H1 (cell line): Measurements from ENCODE around the gene CREBBP. TPM values are rescaled to one million over a fixed set of nuclear protein-coding genes. Genes with fewer than 3 reads are reported as not detected.

Source experiments
- CTCF ChIA-PET: fragments of 300-600 bp; sonication (Branson Sonifier 250); formaldehyde crosslinking; loops from one replicate; lab custom pipeline; 2021; ENCODE audit not compliant: partially characterized antibody; lab: Charles Lee
- POLR2A ChIA-PET: fragments of 300-600 bp; sonication (Branson Sonifier 250); formaldehyde crosslinking; loops from one replicate; lab custom pipeline; 2021; ENCODE audit warnings: inconsistent platforms; ENCODE audit not compliant: partially characterized antibody; lab: Charles Lee
- DNase-seq, 2 experiments: peaks; one replicate each; pipeline versions ENCODE4 v3.0.0 to v3.0.0-alpha.2; 2010 to 2022; ENCODE audit warnings: low spot score in 2 of 2, low read depth in 1 of 2, mixed read lengths in 1 of 2
- FAIRE-seq: peaks from 2 replicates; lab custom pipeline; 2011; peaks lifted over from hg19 to GRCh38; lab: Jason Lieb, UNC
- H2AFZ ChIP-seq: 2 replicates; pipeline ENCODE4 v1.8.1; 2012; ENCODE audit warnings: low read length, inconsistent platforms
- H2AK5ac ChIP-seq: 2 replicates; pipeline ENCODE4 v1.6.1; 2013; ENCODE audit warnings: low read depth, low read length
- H2BK120ac ChIP-seq: replicated peaks from 2 replicates; pipeline ENCODE3; 2013; ENCODE audit warnings: low read depth, low read length, inconsistent platforms
- H2BK12ac ChIP-seq: 2 replicates; pipeline ENCODE4 v1.6.1; 2013; ENCODE audit warnings: low read depth, low read length
- H2BK15ac ChIP-seq: 2 replicates; pipeline ENCODE4 v1.6.1; 2013; ENCODE audit warnings: low read length
- H2BK20ac ChIP-seq: 2 replicates; pipeline ENCODE4 v1.6.1; 2013; ENCODE audit warnings: low read length
- H2BK5ac ChIP-seq: 2 replicates; pipeline ENCODE4 v1.6.1; 2013; ENCODE audit warnings: low read depth, low read length
- H3K14ac ChIP-seq: 2 replicates; pipeline ENCODE4 v1.6.1; 2013; ENCODE audit warnings: inconsistent platforms; ENCODE audit not compliant: insufficient read length
- H3K18ac ChIP-seq: 2 replicates; pipeline ENCODE4 v1.6.1; 2013; ENCODE audit warnings: low read length; ENCODE audit errors: extremely low read depth
- H3K23ac ChIP-seq: 2 replicates; pipeline ENCODE4 v1.6.1; 2013; ENCODE audit warnings: inconsistent platforms; ENCODE audit not compliant: insufficient read length
- H3K23me2 ChIP-seq: 2 replicates; pipeline ENCODE4 v1.6.1; 2013; ENCODE audit warnings: low read depth, low read length
- H3K27ac ChIP-seq: 2 replicates; pipeline ENCODE4 v1.6.1; 2011; ENCODE audit warnings: low read depth, low read length, inconsistent platforms
- H3K27me3 ChIP-seq, 4 experiments: replicated peaks in 1 of 4; 1 replicate in 1 of 4; 2 replicates in 3 of 4; pipeline versions ENCODE4 v1.6.1 to v1.8.1; 2011 to 2013; ENCODE audit warnings: low read length in 3 of 4, mild to moderate bottlenecking in 3 of 4, inconsistent platforms in 2 of 4, mixed read lengths in 2 of 4, moderate library complexity in 1 of 4; ENCODE audit not compliant: control insufficient read depth in 3 of 4, insufficient read depth in 3 of 4; ENCODE audit errors: extremely low read depth in 1 of 4
- H3K36me3 ChIP-seq, 4 experiments: 2 replicates each; pipeline versions ENCODE4 v1.6.1 to v1.8.1; 2011 to 2013; ENCODE audit warnings: mild to moderate bottlenecking in 4 of 4, low read length in 3 of 4, moderate library complexity in 2 of 4, control low read depth in 1 of 4, inconsistent platforms in 1 of 4; ENCODE audit not compliant: insufficient read depth in 4 of 4, control insufficient read depth in 2 of 4
- H3K4ac ChIP-seq: replicated peaks from 2 replicates; pipeline ENCODE3; 2013; ENCODE audit warnings: low read length, low read depth, mixed read lengths, inconsistent platforms; ENCODE audit not compliant: insufficient read length
- H3K4me1 ChIP-seq, 4 experiments: replicated peaks in 1 of 4; 1 replicate in 1 of 4; 2 replicates in 3 of 4; pipeline versions ENCODE4 v1.6.1 to v1.8.1; 2011 to 2013; ENCODE audit warnings: low read length in 3 of 4, inconsistent platforms in 2 of 4, mixed read lengths in 1 of 4; ENCODE audit not compliant: insufficient read depth in 4 of 4, control insufficient read depth in 3 of 4
- H3K4me2 ChIP-seq, 2 experiments: 2 replicates each; pipeline versions ENCODE4 v1.6.1 to v1.8.1; 2011 to 2013; ENCODE audit warnings: low read depth in 2 of 2, low read length in 2 of 2, control low read depth in 1 of 2, inconsistent platforms in 1 of 2, mild to moderate bottlenecking in 1 of 2; ENCODE audit not compliant: insufficient read depth in 1 of 2
- H3K4me3 ChIP-seq, 4 experiments: fragments of 200-600, 300-600 bp in 1 of 4; sonication (generic), shearing (Covaris generic), sonication (Bioruptor Twin) in 1 of 4; 2 replicates each; pipeline versions ENCODE4 v1.5.1 to v1.8.1; 2011 to 2016; ENCODE audit warnings: low read length in 4 of 4, low read depth in 3 of 4, control low read depth in 2 of 4, inconsistent platforms in 2 of 4, mild to moderate bottlenecking in 2 of 4, mixed read lengths in 1 of 4, moderate library complexity in 1 of 4; ENCODE audit not compliant: insufficient read depth in 2 of 4; ENCODE audit errors: extremely low read depth in 1 of 4
- H3K56ac ChIP-seq: replicated peaks from 2 replicates; pipeline ENCODE3; 2013; ENCODE audit warnings: low read depth, mild to moderate bottlenecking, mixed read lengths, low read length, inconsistent platforms; ENCODE audit not compliant: insufficient read length
- H3K79me1 ChIP-seq: 2 replicates; pipeline ENCODE4 v1.6.1; 2013; ENCODE audit warnings: low read depth, low read length, control low read depth
- H3K79me2 ChIP-seq, 2 experiments: 2 replicates each; pipeline versions ENCODE4 v1.6.1 to v1.8.1; 2012 to 2013; ENCODE audit warnings: low read length in 2 of 2, mild to moderate bottlenecking in 2 of 2, inconsistent platforms in 1 of 2; ENCODE audit not compliant: insufficient read depth in 2 of 2, control insufficient read depth in 1 of 2
- H3K9ac ChIP-seq, 4 experiments: replicated peaks in 1 of 4; 1 replicate in 1 of 4; 2 replicates in 3 of 4; pipeline versions ENCODE4 v1.6.1 to v1.8.1; 2011 to 2013; ENCODE audit warnings: low read depth in 3 of 4, low read length in 3 of 4, control low read depth in 2 of 4, mild to moderate bottlenecking in 2 of 4, moderate library complexity in 2 of 4, inconsistent platforms in 1 of 4; ENCODE audit errors: extremely low read depth in 1 of 4
- H3K9me3 ChIP-seq, 2 experiments: 2 replicates each; pipeline versions ENCODE4 v1.6.1 to v1.8.1; 2012 to 2013; ENCODE audit warnings: mild to moderate bottlenecking in 2 of 2, moderate library complexity in 2 of 2, control low read depth in 1 of 2, inconsistent platforms in 1 of 2, low read depth in 1 of 2, low read length in 1 of 2, mixed read lengths in 1 of 2; ENCODE audit not compliant: insufficient read depth in 2 of 2
- H4K20me1 ChIP-seq, 2 experiments: replicated peaks in 1 of 2; 2 replicates each; pipeline versions ENCODE3 to v1.8.1; 2011 to 2013; ENCODE audit warnings: inconsistent platforms in 2 of 2, low read length in 2 of 2, mild to moderate bottlenecking in 1 of 2; ENCODE audit not compliant: insufficient read depth in 2 of 2, control insufficient read depth in 1 of 2
- H4K5ac ChIP-seq: 2 replicates; pipeline ENCODE4 v1.6.1; 2013; ENCODE audit warnings: low read length, low read depth, mixed read lengths, inconsistent platforms; ENCODE audit not compliant: insufficient read length
- H4K8ac ChIP-seq: 2 replicates; pipeline ENCODE4 v1.8.0; 2013; ENCODE audit warnings: mild to moderate bottlenecking, moderate library complexity, low read length, inconsistent platforms; ENCODE audit not compliant: insufficient read depth; ENCODE audit errors: extremely low read depth
- H4K91ac ChIP-seq: replicated peaks from 2 replicates; pipeline ENCODE3; 2013; ENCODE audit warnings: low read length, mixed read lengths, inconsistent platforms; ENCODE audit not compliant: insufficient read length
- BRCA1 ChIP-seq: IDR thresholded peaks from 2 replicates; pipeline ENCODE4 v1.6.1; 2012; ENCODE audit warnings: low read depth, low read length, improper control_type of control experiment
- CEBPB ChIP-seq: IDR thresholded peaks from 2 replicates; pipeline ENCODE4 v1.6.1; 2012; ENCODE audit warnings: low read depth, low read length
- CHD1 ChIP-seq: IDR thresholded peaks from 2 replicates; pipeline ENCODE4 v1.6.1; 2012; ENCODE audit warnings: low read depth, low read length, improper control_type of control experiment
- MAFK ChIP-seq: IDR thresholded peaks from 2 replicates; pipeline ENCODE4 v1.6.1; 2012; ENCODE audit warnings: low read depth, mild to moderate bottlenecking, improper control_type of control experiment, low read length
- SP1 ChIP-seq: IDR thresholded peaks from 2 replicates; pipeline ENCODE4 v1.6.1; 2011; ENCODE audit warnings: low read depth, low read length
- WGBS, 2 experiments: shearing (Covaris generic) in 1 of 2; methylation state at CpG; one replicate each; pipeline versions ENCODE4 v1.1.6 to v1.1.7; 2013 to 2015; ENCODE audit warnings: low lambda C conversion rate in 2 of 2, mixed read lengths in 2 of 2, inconsistent platforms in 1 of 2, low coverage in 1 of 2, missing lambda C conversion rate in 1 of 2; ENCODE audit not compliant: insufficient replicate concordance in 2 of 2, insufficient coverage in 1 of 2, insufficient read length in 1 of 2; ENCODE audit errors: extremely low coverage in 1 of 2, missing lambda C conversion rate in 1 of 2; 5-methylcytosine and 5-hydroxymethylcytosine counted together
- polyA plus RNA-seq, 7 experiments: library from polyadenylated mRNA; depleted of rRNA in 3 of 7; stranded (reverse) in 5 of 7; unstranded in 2 of 7; fragments of >200 nt in 5 of 7; fragments of 200-250 nt in 2 of 7; gene quantifications; 1 replicate in 5 of 7; 2 replicates in 1 of 7; 4 replicates in 1 of 7; pipeline versions ENCODE4 v1.2.1 to v1.2.3, GENCODE V29; 2011 to 2013; ENCODE audit warnings: missing spikeins in 2 of 7, mixed read lengths in 2 of 7
- total RNA-seq: library from RNA; stranded (reverse); fragmentation: NEBNext Ultra II Directional; extraction: Animal tissue kit (Norgen Biotek cat#: 25700); gene quantifications from 2 replicates; pipeline ENCODE4 v1.2.1, GENCODE V29; 2021

CREBBP gene
- total and polyA plus RNA-seq, 2 of the 8 experiments (the other 6 are each of a cell fraction or from before 2014, with no cell fraction given): 10.0 to 60.1 TPM

DNA sequence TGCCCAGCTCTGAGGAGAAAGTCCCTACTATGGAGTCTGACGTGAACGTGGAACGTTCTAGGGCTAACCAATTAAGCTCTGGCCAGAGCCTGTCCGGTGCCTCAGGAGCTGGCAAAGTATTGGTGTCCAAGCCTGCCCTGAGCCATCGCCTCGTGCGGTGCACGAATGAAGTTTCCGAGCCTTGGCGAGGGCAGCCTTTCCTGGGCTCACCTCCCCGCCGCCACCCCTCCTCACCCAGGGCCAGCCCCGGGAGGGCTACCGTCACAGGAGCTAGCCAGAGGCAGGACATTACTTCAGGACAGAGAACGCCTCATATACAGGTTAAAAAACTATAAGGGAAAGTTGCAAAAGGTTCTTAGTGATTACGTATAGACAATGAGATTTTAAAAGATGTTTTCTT is 139.6 kb downstream of the CREBBP start:
- H2BK120ac ChIP-seq: no peak overlapping the region
- H4K5ac ChIP-seq: no peak overlapping the region
- no peak overlapping the region for H2BK20ac ChIP-seq
- H3K79me1 ChIP-seq: no peaks in the 10 kb centered on the region
- H3K27me3 ChIP-seq: no peaks in the 10 kb centered on the region
- no peak overlapping the region for H3K4me2 ChIP-seq
- peaks cover 19 to 65% (median 49%) of the 10 kb centered on the region in 4 experiments for H3K36me3 ChIP-seq
- H4K91ac ChIP-seq: no peak overlapping the region
- H2BK12ac ChIP-seq: no peak overlapping the region
- no peak overlapping the region for H3K56ac ChIP-seq
- FAIRE-seq (no peak), DNase-seq (no peak)
- no peak overlapping the region for H3K18ac ChIP-seq
- no peak overlapping the region; the same call in 1 of the 2 replicates for H4K8ac ChIP-seq
- no peak overlapping the region for H2AK5ac ChIP-seq
- no peak overlapping the region for H3K14ac ChIP-seq
- no peaks in the 10 kb centered on the region; a peak in 1 of 7 replicates for H3K4me1 ChIP-seq
- H3K9ac ChIP-seq: no peak overlapping the region
- H3K9me3 ChIP-seq: no peaks in the 10 kb centered on the region
- CTCF ChIA-PET: interaction anchor here (0.8 to 1.3 kb wide), 2 partner anchors 50 to 198 kb away, joined by 3 to 4 read pairs; no protein-coding TSS in a partner anchor
- no peak overlapping the region for H2AFZ ChIP-seq
- no peak overlapping the region for H3K27ac ChIP-seq
- H3K4me3 ChIP-seq: no peak overlapping the region
- H3K4ac ChIP-seq: no peak overlapping the region
- TF ChIP-seq BRCA1 (no peak), CEBPB (no peak), SP1 (no peak), MAFK (no peak), CHD1 (no peak)
- 95% methylated on average over 16 of the region's 16 CpGs; no CpG with 5 or more reads in 1 of the 2 experiments for WGBS, 2 experiments
- no peaks in the 10 kb centered on the region for H3K79me2 ChIP-seq
- H3K23me2 ChIP-seq: no peaks in the 10 kb centered on the region
- no peak overlapping the region for H2BK15ac ChIP-seq
- H3K23ac ChIP-seq: no peak overlapping the region
- H4K20me1 ChIP-seq: peaks cover 0 to 3% of the 10 kb centered on the region in 2 experiments
- POLR2A ChIA-PET: interaction anchor here (0.6 kb wide), 1 partner anchor 83 kb away, joined by 3 read pairs; no protein-coding TSS in a partner anchor
- H2BK5ac ChIP-seq: no peak overlapping the region
